Epithelial cell of proximal tubule (primary cell): ENCODE data around the gene IL2. TPM values are rescaled to one million over a fixed set of nuclear protein-coding genes. Genes with fewer than 3 reads are reported as not detected.

Experiments
- DNase-seq: peaks from one replicate; pipeline ENCODE4 v3.0.0-alpha.2; 2011; ENCODE audit warnings: low read depth
- H3K4me3 ChIP-seq: 2 replicates; pipeline ENCODE4 v1.5.1; 2011; ENCODE audit warnings: low read depth, mild to moderate bottlenecking, low read length
- total RNA-seq: library from RNA; depleted of rRNA; stranded (reverse); fragments of >200 nt; gene quantifications from 2 replicates; pipeline ENCODE4 v1.2.3, GENCODE V29; 2015
- TF ChIP-seq, protein P1 (sequence below): conservative IDR thresholded peaks from 2 replicates; pipeline ENCODE4 v1.5.1; 2012; ENCODE audit warnings: low read depth, mild to moderate bottlenecking, low read length

The IL2 gene
- total RNA-seq, 1 donor from 2014 or later = not detected

DNA sequence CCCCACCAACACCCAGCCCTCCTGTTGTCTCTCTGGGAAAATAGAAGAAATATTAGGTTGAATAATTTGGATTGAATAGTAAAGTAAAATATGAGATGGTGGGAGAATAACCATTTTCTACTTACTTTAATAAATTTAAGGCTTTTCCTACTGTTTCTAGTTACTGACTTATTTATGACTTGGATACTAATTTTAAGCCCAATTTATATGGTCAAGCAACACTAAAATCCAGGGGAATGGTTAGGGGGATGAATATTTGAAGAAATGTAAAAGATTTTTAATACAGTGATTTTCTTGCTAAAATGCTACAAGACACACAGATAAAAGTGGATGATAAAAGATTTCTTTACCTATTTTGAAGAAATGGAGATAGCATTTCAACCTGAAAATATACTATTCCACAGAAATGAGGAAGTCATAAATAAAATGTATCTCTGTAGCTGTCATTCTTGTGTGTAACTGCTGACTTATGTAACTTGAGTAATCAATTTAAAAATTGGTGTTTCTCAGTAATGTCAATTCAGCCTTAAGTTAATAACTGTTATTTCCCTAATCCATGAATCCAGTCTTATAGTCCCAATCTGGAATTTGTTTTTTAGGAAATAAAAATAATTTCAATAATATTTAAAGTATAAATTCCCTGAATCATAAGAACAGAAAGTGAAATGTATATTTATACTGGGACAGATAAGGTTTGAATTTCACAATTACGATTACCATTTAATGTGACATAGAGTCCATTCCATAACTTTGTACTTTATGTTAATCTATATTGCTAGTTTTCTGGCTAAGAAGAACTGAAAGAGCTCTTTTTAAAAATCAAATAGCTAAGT, 24.3 kb upstream of the IL2 start:
- TF ChIP-seq, protein P1, sequence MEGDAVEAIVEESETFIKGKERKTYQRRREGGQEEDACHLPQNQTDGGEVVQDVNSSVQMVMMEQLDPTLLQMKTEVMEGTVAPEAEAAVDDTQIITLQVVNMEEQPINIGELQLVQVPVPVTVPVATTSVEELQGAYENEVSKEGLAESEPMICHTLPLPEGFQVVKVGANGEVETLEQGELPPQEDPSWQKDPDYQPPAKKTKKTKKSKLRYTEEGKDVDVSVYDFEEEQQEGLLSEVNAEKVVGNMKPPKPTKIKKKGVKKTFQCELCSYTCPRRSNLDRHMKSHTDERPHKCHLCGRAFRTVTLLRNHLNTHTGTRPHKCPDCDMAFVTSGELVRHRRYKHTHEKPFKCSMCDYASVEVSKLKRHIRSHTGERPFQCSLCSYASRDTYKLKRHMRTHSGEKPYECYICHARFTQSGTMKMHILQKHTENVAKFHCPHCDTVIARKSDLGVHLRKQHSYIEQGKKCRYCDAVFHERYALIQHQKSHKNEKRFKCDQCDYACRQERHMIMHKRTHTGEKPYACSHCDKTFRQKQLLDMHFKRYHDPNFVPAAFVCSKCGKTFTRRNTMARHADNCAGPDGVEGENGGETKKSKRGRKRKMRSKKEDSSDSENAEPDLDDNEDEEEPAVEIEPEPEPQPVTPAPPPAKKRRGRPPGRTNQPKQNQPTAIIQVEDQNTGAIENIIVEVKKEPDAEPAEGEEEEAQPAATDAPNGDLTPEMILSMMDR = no peak
- H3K4me3 ChIP-seq = no peak overlapping the region
- DNase-seq = no peak

DNA sequence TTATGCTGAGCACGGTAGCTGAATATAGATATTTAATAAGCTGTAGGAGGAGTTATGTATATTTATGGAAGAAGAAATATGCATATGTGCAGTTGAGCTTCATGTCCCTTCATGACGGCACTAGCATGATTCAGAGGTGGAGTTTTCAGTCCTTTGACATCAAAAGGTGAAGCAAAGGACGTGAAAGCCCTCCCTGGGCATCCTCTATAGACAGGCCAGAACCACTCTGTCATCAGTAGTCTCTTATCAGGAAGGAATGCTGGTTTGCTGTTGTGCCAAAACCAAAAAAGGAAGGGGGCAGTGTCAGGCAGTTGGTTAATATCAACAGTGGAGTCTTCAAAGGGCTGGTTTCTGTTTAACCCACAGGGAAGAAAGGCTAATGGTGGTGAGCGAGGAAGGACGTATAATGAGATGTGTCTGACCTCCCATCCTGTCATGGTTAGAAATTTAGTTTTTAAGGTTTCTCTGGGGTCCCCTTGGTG, 23.5 kb upstream of the IL2 start:
- H3K4me3 ChIP-seq = no peak overlapping the region
- TF ChIP-seq, protein P1 = no peak
- no peak for DNase-seq

DNA sequence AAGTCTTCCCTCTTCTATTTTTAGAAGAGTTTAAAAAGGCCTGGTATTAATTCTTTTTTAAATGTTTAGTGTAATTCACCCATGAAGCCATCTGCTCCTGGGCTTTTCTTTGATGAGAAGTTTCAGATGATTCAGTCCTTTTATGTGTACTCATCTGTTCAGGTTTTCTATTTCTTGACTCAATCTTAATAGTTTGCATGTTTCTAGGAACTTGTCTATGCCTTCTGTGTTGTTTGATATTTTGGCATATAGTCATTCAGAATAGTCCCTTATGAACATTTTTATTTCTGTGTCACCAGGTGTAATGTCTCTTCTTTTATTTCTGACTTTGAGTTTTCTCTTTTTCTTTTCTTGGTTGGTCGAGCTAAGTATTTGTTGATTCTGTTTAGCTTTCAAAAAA, 20.2 kb upstream of the IL2 start:
- TF ChIP-seq, protein P1 = no peak
- H3K4me3 ChIP-seq = no peak overlapping the region
- DNase-seq = no peak

DNA sequence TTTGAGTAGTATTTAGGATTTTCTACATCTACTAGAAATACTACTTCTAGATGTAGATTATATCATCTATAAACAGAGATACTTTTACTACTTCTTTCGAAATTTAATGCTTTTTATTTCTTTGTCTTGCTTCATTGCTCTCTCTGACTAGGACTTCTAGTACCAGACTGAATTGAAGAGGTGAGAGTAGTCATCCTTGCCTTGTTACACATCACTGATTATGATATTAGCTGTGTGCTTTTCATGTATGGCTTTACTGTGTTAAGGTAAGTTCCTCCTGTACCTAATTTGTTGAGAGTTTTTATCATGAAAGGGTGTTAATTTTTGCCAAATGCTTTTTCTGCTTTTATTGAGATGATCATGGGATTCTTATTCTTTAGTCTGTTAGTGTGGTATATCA, 19.6 kb upstream of the IL2 start:
- TF ChIP-seq, protein P1 = no peak
- DNase-seq = no peak
- H3K4me3 ChIP-seq = no peak overlapping the region

DNA sequence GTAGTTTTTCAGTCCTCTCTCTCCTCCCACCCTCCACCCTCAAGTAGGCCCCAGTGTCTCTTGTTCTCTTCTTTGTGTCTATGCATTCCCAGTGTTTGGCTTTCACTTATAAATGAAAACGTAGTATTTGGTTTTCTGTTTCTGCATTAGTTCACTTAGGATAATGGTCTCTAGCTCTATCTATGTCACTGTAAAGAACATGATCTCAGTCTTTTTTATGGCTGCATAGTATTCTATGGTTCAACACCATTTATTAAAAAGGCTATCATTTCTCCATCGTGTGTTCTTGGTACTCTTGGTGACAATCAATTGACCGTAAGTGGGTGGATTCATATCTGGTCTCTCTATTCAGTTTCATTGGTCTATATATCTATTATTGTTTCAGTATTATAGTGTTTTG, 18.7 kb upstream of the IL2 start:
- TF ChIP-seq, protein P1 = no peak
- H3K4me3 ChIP-seq = no peak overlapping the region
- no peak for DNase-seq

DNA sequence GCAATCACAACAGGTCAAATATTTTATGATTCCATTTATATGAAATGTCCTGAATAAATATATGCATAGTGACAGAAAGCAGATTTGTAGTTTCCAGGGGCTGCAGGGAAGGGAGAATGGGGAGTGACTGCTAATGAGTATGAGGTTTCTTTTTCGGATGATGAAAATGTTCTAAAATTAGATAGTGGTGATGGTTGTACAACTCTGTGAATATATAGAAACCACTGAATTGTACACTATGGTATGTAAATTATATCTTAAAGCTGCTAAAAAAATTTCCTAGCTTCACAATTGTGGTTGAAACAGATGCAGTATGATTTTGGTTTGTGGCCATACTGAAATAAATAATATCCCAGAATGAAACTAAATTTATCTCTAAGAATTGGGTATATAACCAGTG, 12.9 kb upstream of the IL2 start:
- no peak for DNase-seq
- TF ChIP-seq, protein P1 = no peak
- H3K4me3 ChIP-seq = no peak overlapping the region

DNA sequence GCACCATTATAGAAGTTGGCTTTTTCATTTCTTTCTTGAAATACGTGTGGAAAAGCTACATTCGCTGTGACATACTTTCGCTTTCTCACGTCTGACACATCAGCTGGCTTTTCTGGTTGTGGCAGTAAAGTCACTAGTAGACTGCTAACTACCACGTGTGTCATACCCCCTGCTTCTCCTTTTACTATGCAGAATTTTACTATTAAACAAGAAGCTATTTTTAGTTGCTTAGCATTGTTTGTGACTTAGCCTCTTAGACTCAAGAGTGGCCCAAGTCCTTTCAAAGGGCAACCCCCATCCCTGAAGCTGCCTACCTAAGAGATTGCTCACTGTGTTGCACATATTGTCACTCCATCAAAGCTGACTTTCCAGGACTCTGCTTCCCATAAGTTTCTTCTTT, 2.1 kb upstream of the IL2 start:
- TF ChIP-seq, protein P1 = no peak
- DNase-seq = no peak
- peak overlapping the region; percentile 15 for H3K4me3 ChIP-seq
